ENCODE results near the gene CSNK1D. TPM values are rescaled to one million over a fixed set of nuclear protein-coding genes. Genes with fewer than 3 reads are reported as not detected.

Gene CSNK1D
- total RNA-seq, 1 experiment from 2014 or later, result 137 TPM

- Histone ChIP-seq H2BK5ac (ENCODE audit: insufficient read length, low read length) (no peak overlapping the region), H3K14ac (ENCODE audit: insufficient read depth, low read length) (no peak overlapping the region), H3K56ac (ENCODE audit: insufficient read length, low read depth, low read length) (no peak overlapping the region), H2BK12ac (ENCODE audit: insufficient read length, low read depth, low read length) (no peak overlapping the region), H3K79me1 (ENCODE audit: insufficient read depth, low read depth, low read length, poor library complexity, severe bottlenecking) (no peaks in the 10 kb centered on the region), H2AFZ (ENCODE audit: low read length) (no peak overlapping the region), H3K23me2 (ENCODE audit: insufficient read length, low read depth, low read length, poor library complexity, severe bottlenecking) (no peaks in the 10 kb centered on the region), H2BK120ac (ENCODE audit: low read depth, low read length, poor library complexity, severe bottlenecking) (no peak overlapping the region), H3K9ac (ENCODE audit: extremely low read depth, insufficient read length, low read length) (no peak overlapping the region), H3K4me2 (ENCODE audit: insufficient read depth, insufficient read length, low read length) (no peak overlapping the region), H3K9me3 (ENCODE audit: control insufficient read depth, low read depth, low read length) (no peaks in the 10 kb centered on the region), H3K4me1 (ENCODE audit: insufficient read depth, low read length) (peaks cover 3% of the 10 kb centered on the region; the same call in 1 of the 2 replicates), H3K4ac (ENCODE audit: low read depth, low read length) (no peak overlapping the region), H2BK15ac (ENCODE audit: low read depth, low read length) (no peak overlapping the region), H4K20me1 (ENCODE audit: control insufficient read depth, insufficient read depth, insufficient read length) (peaks cover 4% of the 10 kb centered on the region), H3K79me2 (ENCODE audit: insufficient read depth, low read length) (no peaks in the 10 kb centered on the region), H2BK20ac (ENCODE audit: low read depth, low read length, poor library complexity, severe bottlenecking) (no peak overlapping the region), H3K23ac (ENCODE audit: insufficient read length, low read depth, low read length) (no peak overlapping the region), H4K5ac (ENCODE audit: insufficient read length, low read depth, low read length) (no peak overlapping the region), H2AK5ac (ENCODE audit: insufficient read length, low read length) (no peak overlapping the region), H4K91ac (ENCODE audit: insufficient read length, low read depth, low read length) (no peak overlapping the region), H3K27me3 (ENCODE audit: insufficient read depth, low read length) (no peaks in the 10 kb centered on the region), H4K8ac (replicated peaks; ENCODE audit: insufficient read length, low read depth, low read length) (no peak overlapping the region), H3T11ph (ENCODE audit: low read length) (no peak overlapping the region), H3K18ac (ENCODE audit: insufficient read length, low read depth, low read length) (no peak overlapping the region), H3K27ac (ENCODE audit: insufficient read length, low read depth, low read length) (no peak overlapping the region)
- peaks cover 0 to 5% of the 10 kb centered on the region in 2 experiments; a peak in 3 of 5 replicates for H3K9me3 Mint-ChIP-seq
- no peak for TF ChIP-seq CTCF (conservative IDR thresholded peaks at IDR 0.05)
- peaks cover 11% of the 10 kb centered on the region for H3K27me3 Mint-ChIP-seq (ENCODE audit: low read depth)
- no peak overlapping the region for H3K4me3 Mint-ChIP-seq
- H3K4me1 Mint-ChIP-seq, result peaks cover 23 to 42% of the 10 kb centered on the region in 2 experiments
- H3K27ac Mint-ChIP-seq, result no peak overlapping the region
- DNase-seq, result no peak
- no CpG with 5 or more reads among the region's 8 CpGs for WGBS (ENCODE audit: extremely low coverage, insufficient read length, low lambda C conversion rate)
- H3K36me3 Mint-ChIP-seq (ENCODE audit: insufficient read depth in 1 of 3, low read depth in 3 of 3), result no peaks in the 10 kb centered on the region
Measured at GRCh38 chr17:82280537-82280936, 7.0 kb upstream of the CSNK1D start.

Measured in H9 (cell line).